Activated naive CD8-positive, alpha-beta T cell treated with anti-CD3 and anti-CD28 coated beads, Interleukin-2, amount 50 U/mL, for 24 hours (primary cell): Measurements from ENCODE around the gene PLA2G6.

Experiments used
- ATAC-seq: fragments of 150-1000 bp; cut with Tn5 transposase; one replicate; pipeline ENCODE4 v1.10.0; 2021
- DNase-seq: peaks from one replicate; pipeline ENCODE4 v3.0.0; 2021
- H3K27ac Mint-ChIP-seq: one replicate; pipeline ENCODE4 v1.8.0; 2021; ENCODE audit warnings: mild to moderate bottlenecking, mixed read lengths
- H3K27me3 Mint-ChIP-seq: one replicate; pipeline ENCODE4 v1.8.0; 2021; ENCODE audit warnings: mixed read lengths
- H3K36me3 Mint-ChIP-seq: one replicate; pipeline ENCODE4 v1.8.0; 2021; ENCODE audit warnings: low read depth, mixed read lengths
- H3K4me1 Mint-ChIP-seq: one replicate; pipeline ENCODE4 v1.8.0; 2021; ENCODE audit warnings: mixed read lengths
- H3K4me3 Mint-ChIP-seq: one replicate; pipeline ENCODE4 v1.8.0; 2021; ENCODE audit warnings: mild to moderate bottlenecking, moderate library complexity, mixed read lengths
- H3K9me3 Mint-ChIP-seq: one replicate; pipeline ENCODE4 v1.8.0; 2021; ENCODE audit warnings: mixed read lengths

The PLA2G6 gene

DNA sequence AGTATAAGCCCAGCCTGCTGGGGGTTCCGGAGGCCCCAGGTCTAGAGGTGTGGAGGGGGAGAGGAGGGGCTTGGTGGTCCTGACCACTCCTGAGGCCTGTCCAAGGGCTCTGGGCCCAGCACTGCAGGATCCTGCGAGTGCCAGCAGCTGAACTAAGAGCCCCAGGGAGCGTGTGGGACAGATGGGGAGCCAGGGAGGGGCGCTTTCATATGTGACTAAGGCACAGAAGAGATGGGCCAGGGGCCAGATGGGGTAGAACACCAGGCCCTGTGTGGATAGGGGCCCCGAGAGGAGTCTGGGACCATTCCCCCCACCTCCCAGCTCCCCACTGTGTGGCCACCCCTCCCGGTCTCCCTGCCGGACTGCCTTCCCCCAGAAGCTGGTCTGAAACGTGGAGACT lies 38.5 kb upstream of the PLA2G6 start:
- H3K36me3 Mint-ChIP-seq = no peaks in the 10 kb centered on the region
- ATAC-seq = no peak
- H3K9me3 Mint-ChIP-seq = no peaks in the 10 kb centered on the region
- DNase-seq = no peak
- H3K27me3 Mint-ChIP-seq = no peaks in the 10 kb centered on the region
- no peak overlapping the region for H3K4me3 Mint-ChIP-seq
- no peak overlapping the region for H3K27ac Mint-ChIP-seq
- peaks cover 18% of the 10 kb centered on the region for H3K4me1 Mint-ChIP-seq

DNA sequence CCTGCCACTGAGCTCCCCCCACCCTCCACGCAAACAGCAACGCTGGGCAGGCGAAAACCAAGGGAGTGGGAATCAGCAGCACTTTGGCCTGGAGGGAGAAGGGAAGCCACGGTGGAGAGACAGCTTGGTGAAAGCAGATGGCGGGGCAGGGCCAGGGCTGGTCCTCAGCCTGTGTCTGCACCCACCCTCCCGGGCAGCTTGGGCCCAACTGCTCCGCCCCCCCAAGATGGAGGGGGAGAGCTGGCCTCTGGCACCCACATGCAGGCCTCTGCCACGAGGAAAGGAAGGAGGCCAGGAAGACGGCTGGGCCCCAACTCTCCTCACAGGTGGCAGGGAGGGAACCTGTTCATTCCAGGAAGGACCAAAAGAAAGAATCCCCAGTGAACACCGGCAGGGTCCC lies 38.0 kb upstream of the PLA2G6 start:
- H3K27me3 Mint-ChIP-seq = no peaks in the 10 kb centered on the region
- no peaks in the 10 kb centered on the region for H3K9me3 Mint-ChIP-seq
- no peak for ATAC-seq
- peak overlapping the region; percentile 43 for H3K27ac Mint-ChIP-seq
- H3K4me1 Mint-ChIP-seq = peaks cover 21% of the 10 kb centered on the region
- H3K4me3 Mint-ChIP-seq = no peak overlapping the region
- DNase-seq = no peak
- peaks cover 4% of the 10 kb centered on the region for H3K36me3 Mint-ChIP-seq

DNA sequence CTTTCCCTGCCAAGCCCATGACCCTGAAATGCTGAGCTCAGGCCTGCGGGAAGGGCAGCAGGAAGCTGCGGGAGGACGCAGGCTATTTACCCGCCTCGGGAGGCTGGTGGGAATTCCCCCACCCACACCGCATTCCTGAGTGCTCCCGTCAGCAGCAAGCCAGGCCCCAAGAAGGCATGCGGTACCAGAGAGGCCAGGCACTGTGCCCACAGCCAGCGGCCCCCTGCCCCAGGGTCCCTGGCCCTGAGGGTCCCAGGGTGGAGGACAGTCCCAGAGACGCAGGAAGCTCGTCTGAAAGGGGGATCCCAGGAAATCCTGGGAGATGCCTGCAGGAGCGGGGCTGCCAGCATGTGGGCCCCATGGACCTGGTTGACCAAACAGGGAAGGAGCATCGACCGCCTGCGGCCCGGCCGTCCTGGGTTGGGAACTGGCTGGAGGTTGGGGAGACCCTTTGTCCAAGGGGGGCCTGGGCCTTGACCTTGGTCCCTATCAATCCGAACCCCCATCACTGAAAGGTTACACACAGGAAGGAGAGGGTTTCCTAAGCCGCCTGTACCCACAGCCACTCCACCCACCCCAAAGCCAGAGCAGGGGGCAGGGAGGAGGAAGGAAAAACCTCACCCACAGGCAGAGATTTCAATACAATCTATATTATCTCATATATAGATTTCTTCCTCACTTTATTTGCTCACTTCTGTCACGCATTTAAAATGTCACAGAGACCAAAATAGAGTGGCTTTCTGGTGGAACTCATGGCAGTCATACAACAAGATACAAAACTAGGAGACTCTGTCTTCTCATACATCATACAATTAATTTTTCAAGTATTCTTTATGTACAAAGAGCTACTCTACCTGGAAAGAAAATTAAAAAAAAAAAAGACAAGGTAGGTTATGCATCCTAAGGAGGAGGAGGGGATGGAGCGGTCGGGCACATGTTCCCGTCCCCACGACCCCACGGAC lies 37.3 kb upstream of the PLA2G6 start:
- DNase-seq = peak; percentile 43
- H3K27ac Mint-ChIP-seq = peak overlapping the region; percentile 43
- H3K4me3 Mint-ChIP-seq = no peak overlapping the region
- H3K36me3 Mint-ChIP-seq = peaks cover 4% of the 10 kb centered on the region
- H3K4me1 Mint-ChIP-seq = peaks cover 21% of the 10 kb centered on the region
- H3K9me3 Mint-ChIP-seq = no peaks in the 10 kb centered on the region
- H3K27me3 Mint-ChIP-seq = no peaks in the 10 kb centered on the region
- peak; percentile 4 for ATAC-seq

DNA sequence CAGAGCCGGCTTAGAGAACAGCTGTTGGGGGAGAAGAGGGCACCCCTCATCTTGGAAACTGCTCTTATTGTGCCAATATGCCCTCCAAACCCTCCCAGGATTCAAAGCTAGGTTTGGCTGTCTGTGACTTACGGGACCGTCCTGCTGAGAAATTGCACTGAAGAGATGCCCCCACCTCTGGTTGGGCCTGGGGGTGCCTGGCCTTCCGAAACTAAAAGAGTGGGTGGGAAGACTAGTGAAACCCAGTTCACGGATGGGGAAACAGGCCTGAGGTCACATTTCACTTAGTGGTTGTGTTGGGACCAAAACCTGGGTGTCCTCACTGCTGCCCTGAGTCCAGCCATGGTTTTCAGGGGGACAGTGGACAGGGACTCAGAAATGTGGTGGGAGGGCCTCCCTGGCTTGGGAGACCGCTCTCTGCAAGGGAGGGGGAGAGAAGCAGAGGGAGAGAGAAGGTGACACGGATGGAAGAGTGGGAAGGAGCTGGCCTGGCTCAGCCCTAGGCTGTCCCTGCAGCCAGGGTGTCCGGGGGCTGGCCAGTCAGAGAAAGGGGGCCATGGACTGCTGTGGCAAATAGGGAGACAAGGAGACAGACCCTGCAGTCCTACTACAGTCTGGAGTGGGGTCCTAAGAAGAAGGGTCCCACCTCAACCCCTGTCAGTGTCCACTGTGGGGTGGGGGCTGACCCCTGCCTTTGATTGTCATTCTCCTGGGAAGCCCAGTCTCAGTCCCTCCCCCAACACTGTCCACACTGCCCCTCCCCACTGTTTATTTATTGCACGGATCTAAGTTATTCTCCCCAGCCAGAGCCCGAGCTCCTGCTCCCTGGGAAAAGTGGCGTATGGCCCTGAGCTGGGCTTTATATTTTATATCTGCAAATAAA lies 33.8 kb upstream of the PLA2G6 start:
- peaks cover 33% of the 10 kb centered on the region for H3K4me1 Mint-ChIP-seq
- H3K27me3 Mint-ChIP-seq = no peaks in the 10 kb centered on the region
- H3K27ac Mint-ChIP-seq = no peak overlapping the region

DNA sequence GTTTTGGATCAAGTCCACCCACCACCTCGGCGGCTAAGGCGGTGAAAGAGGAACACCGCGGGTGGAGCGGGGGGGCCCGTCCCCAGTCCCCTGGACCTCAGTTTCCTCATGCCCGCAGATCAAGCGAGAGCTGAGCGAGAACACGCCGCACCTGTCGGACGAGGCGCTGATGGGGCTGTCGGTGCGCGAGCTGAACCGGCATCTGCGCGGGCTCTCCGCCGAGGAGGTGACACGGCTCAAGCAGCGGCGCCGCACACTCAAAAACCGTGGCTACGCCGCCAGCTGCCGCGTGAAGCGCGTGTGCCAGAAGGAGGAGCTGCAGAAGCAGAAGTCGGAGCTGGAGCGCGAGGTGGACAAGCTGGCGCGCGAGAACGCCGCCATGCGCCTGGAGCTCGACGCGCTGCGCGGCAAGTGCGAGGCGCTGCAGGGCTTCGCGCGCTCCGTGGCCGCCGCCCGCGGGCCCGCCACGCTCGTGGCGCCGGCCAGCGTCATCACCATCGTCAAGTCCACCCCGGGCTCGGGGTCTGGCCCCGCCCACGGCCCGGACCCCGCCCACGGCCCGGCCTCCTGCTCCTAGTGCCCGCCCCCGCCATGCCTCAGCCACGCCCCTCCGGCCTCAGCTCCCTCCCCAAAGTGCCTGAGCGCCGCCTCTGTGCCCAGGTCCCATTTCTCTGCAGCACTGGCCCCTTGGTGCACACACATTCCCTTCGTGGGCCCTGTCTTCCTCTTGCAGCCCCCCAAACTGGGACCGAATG lies 32.8 kb upstream of the PLA2G6 start:
- DNase-seq = peak; percentile 61
- Mint-ChIP-seq H3K4me1 (peaks cover 38% of the 10 kb centered on the region), H3K9me3 (no peaks in the 10 kb centered on the region), H3K4me3 (no peak overlapping the region), H3K27ac (no peak overlapping the region), H3K27me3 (no peaks in the 10 kb centered on the region), H3K36me3 (peaks cover 7% of the 10 kb centered on the region)
- peak; percentile 9 for ATAC-seq

More for the DNA sequence above, 33.8 kb upstream of the PLA2G6 start:
- ATAC-seq (no peak), DNase-seq (no peak)
- H3K9me3 Mint-ChIP-seq = no peaks in the 10 kb centered on the region
- peaks cover 7% of the 10 kb centered on the region for H3K36me3 Mint-ChIP-seq
- no peak overlapping the region for H3K4me3 Mint-ChIP-seq

DNA sequence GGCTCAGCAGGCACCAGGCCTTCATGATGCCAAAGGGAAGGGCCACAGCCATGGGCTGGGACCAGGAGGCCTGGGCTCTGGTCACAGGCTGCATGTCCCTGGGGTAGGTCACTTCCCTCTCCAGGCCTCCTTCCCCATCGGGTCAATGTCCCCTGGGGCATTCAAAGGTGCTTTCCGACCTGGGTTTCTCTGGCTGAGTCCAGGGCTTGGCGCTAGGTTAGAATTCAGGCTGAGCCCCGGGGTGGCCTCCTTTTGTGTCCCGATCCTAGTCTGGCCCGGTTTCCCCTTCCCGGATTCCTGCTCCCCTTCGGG lies 32.3 kb upstream of the PLA2G6 start:
- Mint-ChIP-seq H3K4me3 (no peak overlapping the region), H3K27ac (no peak overlapping the region), H3K9me3 (no peaks in the 10 kb centered on the region), H3K4me1 (peaks cover 37% of the 10 kb centered on the region), H3K36me3 (peaks cover 7% of the 10 kb centered on the region), H3K27me3 (no peaks in the 10 kb centered on the region)
- no peak for DNase-seq
- ATAC-seq = no peak

DNA sequence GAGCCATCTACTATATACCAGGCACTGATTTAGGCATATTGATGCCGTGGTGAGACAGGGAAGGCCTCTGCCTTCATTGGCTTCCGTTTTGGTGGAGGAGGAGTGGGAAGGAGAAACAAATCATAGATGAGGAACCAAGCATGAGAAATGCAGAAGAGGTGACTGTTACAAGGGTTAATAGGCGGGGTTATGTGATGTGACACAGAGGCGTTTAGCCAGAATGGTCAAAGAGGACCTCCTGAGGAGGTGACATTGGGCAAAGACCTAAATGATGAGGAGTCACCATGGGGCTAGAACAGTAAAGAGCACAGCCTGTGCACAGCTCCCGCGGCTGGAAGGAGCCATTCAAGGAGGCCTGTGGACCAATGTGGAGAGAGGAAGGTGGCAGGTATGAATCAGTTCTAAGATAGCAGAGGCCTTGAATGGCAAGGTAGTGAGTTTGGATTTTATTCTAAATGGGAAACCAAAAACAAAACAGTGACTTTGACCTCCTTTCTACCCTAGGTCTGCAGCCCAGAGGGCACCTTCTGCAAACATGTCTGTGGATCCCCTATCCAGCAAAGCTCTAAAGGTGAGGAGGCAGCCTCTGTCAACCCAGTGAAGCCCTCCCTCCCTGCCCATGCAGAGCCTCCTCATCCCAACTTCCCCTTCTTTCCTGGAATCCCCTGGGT lies 31.8 kb upstream of the PLA2G6 start:
- peak overlapping the region; percentile 23 for H3K27ac Mint-ChIP-seq
- no peaks in the 10 kb centered on the region for H3K27me3 Mint-ChIP-seq
- no peak overlapping the region for H3K4me3 Mint-ChIP-seq
- peak; percentile 31 for ATAC-seq
- H3K4me1 Mint-ChIP-seq = peaks cover 37% of the 10 kb centered on the region
- peaks cover 7% of the 10 kb centered on the region for H3K36me3 Mint-ChIP-seq
- DNase-seq = no peak
- H3K9me3 Mint-ChIP-seq = no peaks in the 10 kb centered on the region

DNA sequence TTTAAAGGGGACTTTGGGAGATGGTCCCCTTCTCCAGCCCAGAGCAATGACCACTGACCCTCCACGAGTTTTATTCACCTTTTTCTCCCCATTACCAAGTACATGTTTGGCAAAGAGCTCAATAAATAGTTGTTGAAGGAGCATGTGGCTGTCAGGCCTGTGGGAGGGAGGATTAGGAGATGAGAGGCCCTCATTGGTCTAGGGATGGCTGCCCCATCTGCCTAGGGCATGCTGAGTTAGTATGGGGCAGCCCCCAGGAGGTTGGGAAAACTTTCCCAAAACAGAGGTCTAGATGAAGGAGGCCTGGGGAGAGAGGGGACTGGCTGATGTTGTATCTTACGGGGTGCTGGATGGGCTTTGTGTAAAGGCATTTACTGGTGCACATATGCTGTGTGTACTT lies 30.8 kb upstream of the PLA2G6 start:
- Mint-ChIP-seq H3K27ac (no peak overlapping the region), H3K27me3 (no peaks in the 10 kb centered on the region), H3K9me3 (no peaks in the 10 kb centered on the region), H3K4me3 (no peak overlapping the region), H3K4me1 (peaks cover 36% of the 10 kb centered on the region), H3K36me3 (peaks cover 7% of the 10 kb centered on the region)
- no peak for ATAC-seq
- DNase-seq = no peak

DNA sequence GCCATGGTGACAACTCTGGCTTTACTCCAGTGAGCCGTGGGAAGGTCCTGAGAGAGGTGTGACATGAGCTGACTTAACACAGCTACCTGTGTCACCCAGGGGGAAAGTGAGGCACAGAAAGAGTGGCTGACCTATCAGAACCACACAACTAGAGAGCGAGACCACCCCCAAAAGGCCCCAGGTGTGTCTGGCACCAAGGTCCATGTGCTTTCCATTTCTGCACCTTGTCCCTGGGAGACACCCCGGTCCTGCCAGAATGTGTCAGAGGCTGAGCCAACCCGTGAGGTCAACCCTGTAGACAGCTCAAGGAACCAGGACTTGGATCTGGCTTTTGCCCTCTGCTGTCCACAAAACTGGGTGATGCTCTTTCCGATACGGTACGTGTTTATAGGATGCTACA lies 29.9 kb upstream of the PLA2G6 start:
- DNase-seq (no peak), ATAC-seq (no peak)
- H3K36me3 Mint-ChIP-seq = peaks cover 7% of the 10 kb centered on the region
- H3K9me3 Mint-ChIP-seq = no peaks in the 10 kb centered on the region
- no peak overlapping the region for H3K27ac Mint-ChIP-seq
- H3K27me3 Mint-ChIP-seq = no peaks in the 10 kb centered on the region
- H3K4me1 Mint-ChIP-seq = peaks cover 36% of the 10 kb centered on the region
- no peak overlapping the region for H3K4me3 Mint-ChIP-seq

DNA sequence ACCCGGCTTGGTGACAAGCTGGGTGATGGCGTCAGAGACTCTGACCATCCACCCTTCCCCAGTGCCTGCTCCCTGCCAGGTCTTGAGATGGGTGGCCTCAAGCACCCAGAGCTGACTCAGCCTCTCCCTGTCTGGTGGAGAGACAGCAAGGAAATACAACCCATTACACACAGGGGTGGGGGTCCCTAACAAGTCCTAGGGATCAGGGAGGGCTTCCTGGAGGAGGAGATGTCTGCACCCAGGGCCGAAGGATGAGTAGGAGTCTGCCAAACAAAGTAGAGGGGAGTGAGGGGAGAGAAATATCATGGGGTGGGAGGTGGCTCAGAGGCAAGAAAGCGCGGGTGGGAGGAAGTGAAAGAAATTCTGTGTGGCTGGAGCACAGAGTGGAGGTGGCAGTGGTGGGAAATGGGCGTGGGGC lies 26.9 kb upstream of the PLA2G6 start:
- no peak overlapping the region for H3K4me3 Mint-ChIP-seq
- H3K27ac Mint-ChIP-seq = no peak overlapping the region
- DNase-seq (no peak), ATAC-seq (no peak)
- H3K9me3 Mint-ChIP-seq = no peaks in the 10 kb centered on the region
- peaks cover 3% of the 10 kb centered on the region for H3K36me3 Mint-ChIP-seq
- H3K27me3 Mint-ChIP-seq = peaks cover 2% of the 10 kb centered on the region
- peaks cover 47% of the 10 kb centered on the region for H3K4me1 Mint-ChIP-seq

DNA sequence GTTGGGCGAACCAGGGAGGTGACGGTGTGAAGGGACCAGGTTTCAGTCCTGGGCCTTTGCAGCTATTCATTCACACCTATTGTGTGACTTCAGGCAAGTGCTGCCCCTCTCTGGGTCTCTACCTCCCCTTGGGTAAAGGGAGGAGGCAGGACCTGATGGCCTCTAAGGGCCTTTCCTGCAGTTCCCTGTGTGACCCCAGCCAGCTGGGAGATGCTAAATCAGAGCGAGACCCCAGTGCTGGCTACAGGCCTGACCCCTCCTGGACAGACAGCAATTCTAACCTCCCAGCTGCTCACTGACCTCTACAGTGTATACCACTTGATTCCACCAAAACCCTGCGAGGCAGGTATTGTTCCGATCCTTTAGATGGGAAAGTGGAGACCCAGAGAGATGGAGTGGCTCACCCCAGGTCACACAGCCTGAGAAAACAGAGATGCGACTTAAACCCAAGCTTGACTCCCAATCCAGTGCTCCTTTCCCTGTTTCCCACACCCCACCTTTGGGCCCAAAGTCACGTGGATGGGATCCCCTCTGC lies 26.3 kb upstream of the PLA2G6 start:
- Mint-ChIP-seq H3K36me3 (no peaks in the 10 kb centered on the region), H3K27me3 (peaks cover 2% of the 10 kb centered on the region), H3K9me3 (no peaks in the 10 kb centered on the region), H3K4me1 (peaks cover 47% of the 10 kb centered on the region), H3K4me3 (no peak overlapping the region), H3K27ac (no peak overlapping the region)
- ATAC-seq (no peak), DNase-seq (no peak)

DNA sequence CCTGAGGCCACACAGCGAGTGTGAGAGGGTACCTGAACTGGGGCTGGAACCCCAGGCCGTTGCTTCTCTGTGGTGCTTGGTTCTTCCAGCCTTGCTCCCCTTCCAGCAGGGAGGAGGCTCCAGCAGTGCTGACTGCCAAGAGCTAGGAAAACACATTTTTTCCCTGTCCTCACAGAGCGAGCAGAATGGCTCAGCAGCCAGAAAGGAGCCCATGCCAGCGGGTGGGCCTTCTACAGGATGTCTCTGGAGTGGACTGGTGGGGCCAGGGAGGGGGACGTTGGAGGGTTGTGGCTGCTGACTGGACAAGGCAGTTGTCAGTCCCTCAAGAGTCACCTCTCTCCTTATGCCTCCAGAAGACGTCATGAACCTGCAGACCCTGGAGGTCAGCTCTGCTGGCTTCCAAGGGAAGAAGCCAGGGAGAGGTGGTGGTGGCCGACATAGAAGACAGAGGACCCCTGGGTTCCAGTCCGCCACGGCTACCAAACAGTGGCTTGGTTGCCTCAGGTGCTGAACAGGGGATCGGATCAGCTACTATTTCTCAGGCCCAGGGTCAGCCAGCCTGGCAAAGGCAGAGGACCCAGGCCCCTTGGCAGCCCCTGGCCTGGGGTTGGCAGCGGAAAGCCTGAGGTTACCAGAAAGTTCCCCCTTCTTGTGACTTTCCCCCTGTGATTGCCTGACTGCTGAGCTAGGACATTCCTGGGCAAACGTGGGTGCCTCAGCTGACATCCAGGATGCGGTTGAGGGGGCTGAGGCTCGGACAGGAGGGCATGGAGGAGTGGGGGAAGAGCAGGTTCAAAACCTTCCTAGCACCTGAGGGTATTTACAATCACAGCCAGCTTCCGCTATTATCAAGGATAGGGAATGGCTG lies 23.9 kb upstream of the PLA2G6 start:
- Mint-ChIP-seq H3K9me3 (no peaks in the 10 kb centered on the region), H3K27ac (no peak overlapping the region), H3K36me3 (no peaks in the 10 kb centered on the region), H3K27me3 (peaks cover 2% of the 10 kb centered on the region), H3K4me1 (peaks cover 56% of the 10 kb centered on the region), H3K4me3 (no peak overlapping the region)
- DNase-seq (no peak), ATAC-seq (no peak)

DNA sequence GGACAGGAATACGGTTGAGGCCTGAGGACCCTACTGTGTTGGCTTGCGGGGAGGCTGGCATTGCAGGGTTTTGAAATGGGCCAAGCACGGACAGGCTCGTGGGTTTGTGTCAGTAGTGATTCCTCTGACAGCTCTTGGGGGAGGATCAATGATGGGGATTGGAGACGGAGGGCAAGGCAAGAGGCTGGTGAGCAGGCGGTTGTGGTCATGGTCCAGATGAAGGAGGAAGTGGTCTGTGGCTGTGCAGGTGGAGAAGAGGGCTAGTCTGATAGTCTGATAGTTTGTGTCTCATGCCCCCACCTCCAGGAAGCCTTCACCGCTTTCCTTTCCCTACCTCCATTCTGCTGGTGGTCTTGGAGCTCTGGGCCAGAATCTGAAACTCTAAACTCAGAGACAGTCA lies 23.2 kb upstream of the PLA2G6 start:
- Mint-ChIP-seq H3K4me3 (peak overlapping the region; percentile 46), H3K27me3 (peaks cover 2% of the 10 kb centered on the region), H3K9me3 (no peaks in the 10 kb centered on the region), H3K36me3 (no peaks in the 10 kb centered on the region), H3K27ac (peak overlapping the region; percentile 65), H3K4me1 (peaks cover 53% of the 10 kb centered on the region)
- DNase-seq (no peak), ATAC-seq (no peak)
